Cardiac septum (tissue), 1 donor: Measurements from ENCODE around the gene VANGL2. TPM values are rescaled to one million over a fixed set of nuclear protein-coding genes. Genes with fewer than 3 reads are reported as not detected.

Experiments used
- total RNA-seq: library from RNA; stranded (reverse); fragmentation: NEBNext Ultra II Directional; extraction: Animal tissue kit (Norgen Biotek cat#: 25700); gene quantifications from one replicate; pipeline ENCODE4 v1.2.1, GENCODE V29; 2021
- donor health status: DM: no; HTN: no; CAD: no.

VANGL2 gene
- total RNA-seq, 1 donor from 2014 or later = 1.4 TPM

Other genes starting within 250 kb of the VANGL2 start
- 1.0 TPM for gene ATP1A4, start 249.0 kb upstream of the VANGL2 start, total RNA-seq
- 57.8 TPM for gene CASQ1, start 210.0 kb upstream of the VANGL2 start, total RNA-seq
- gene PEA15, start 195.2 kb upstream of the VANGL2 start, total RNA-seq = 317 TPM
- 123 TPM for gene DCAF8, start 138.0 kb upstream of the VANGL2 start, total RNA-seq
- gene PEX19, start 115.4 kb upstream of the VANGL2 start, total RNA-seq = 68.9 TPM
- 118 TPM for gene COPA, start 57.3 kb upstream of the VANGL2 start, total RNA-seq
- 53.7 TPM for gene NCSTN, start 57.2 kb upstream of the VANGL2 start, total RNA-seq
- not detected for gene NHLH1, start 33.5 kb upstream of the VANGL2 start, total RNA-seq
- 0.13 TPM for gene SLAMF6, start 122.7 kb downstream of the VANGL2 start, total RNA-seq
- gene CD84, start 178.9 kb downstream of the VANGL2 start, total RNA-seq = 2.4 TPM
- gene SLAMF1, start 246.5 kb downstream of the VANGL2 start, total RNA-seq = 1.0 TPM